GM12874 (cell line): Measurements from ENCODE around the gene SYNPR.

Experiments used
- TF ChIP-seq, protein P1 (sequence below): IDR thresholded peaks from 2 replicates; pipeline ENCODE4 v1.5.1; 2011; ENCODE audit warnings: low read depth, mild to moderate bottlenecking, control low read depth, low read length, moderate library complexity; ENCODE audit not compliant: insufficient read depth

Gene SYNPR

DNA sequence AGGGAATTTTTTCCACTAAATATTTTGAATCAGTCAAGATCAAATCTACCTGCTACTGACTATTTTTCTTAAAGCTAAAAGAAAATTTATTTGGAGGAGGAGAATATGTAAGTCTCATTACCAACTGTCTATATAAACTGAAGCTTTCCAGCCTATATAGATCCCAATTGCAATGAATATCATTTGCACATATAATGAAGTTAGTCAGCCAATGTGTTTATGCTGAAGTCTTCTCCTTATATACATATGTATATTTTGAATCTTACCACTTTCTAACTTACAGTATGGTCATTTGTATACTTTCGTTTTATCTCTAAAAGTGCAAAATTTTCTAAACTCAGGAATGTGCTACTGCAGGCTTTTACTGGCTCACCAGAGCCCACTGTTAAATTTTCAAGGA, 136.5 kb downstream of the SYNPR start:
- TF ChIP-seq, protein P1, sequence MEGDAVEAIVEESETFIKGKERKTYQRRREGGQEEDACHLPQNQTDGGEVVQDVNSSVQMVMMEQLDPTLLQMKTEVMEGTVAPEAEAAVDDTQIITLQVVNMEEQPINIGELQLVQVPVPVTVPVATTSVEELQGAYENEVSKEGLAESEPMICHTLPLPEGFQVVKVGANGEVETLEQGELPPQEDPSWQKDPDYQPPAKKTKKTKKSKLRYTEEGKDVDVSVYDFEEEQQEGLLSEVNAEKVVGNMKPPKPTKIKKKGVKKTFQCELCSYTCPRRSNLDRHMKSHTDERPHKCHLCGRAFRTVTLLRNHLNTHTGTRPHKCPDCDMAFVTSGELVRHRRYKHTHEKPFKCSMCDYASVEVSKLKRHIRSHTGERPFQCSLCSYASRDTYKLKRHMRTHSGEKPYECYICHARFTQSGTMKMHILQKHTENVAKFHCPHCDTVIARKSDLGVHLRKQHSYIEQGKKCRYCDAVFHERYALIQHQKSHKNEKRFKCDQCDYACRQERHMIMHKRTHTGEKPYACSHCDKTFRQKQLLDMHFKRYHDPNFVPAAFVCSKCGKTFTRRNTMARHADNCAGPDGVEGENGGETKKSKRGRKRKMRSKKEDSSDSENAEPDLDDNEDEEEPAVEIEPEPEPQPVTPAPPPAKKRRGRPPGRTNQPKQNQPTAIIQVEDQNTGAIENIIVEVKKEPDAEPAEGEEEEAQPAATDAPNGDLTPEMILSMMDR, result no peak

DNA sequence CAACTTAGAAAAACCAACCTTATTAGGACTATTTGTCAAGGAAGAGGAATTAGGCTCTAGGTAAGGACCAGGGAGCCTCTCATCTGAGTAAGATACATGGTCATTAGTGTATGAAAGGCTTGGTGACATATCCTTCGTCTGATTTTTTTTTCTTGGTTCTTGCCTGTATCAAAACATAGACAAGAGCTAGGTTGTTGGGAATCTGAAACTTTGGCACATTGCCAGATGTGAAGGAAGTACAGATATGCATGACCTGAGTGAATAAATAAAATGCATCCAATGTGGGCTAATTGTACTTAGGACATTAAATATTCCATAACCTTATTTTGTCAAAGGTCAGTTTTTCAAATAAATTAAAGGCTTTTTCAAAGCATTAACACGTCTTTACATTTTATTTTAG, 151.8 kb downstream of the SYNPR start:
- TF ChIP-seq, protein P1, result no peak

DNA sequence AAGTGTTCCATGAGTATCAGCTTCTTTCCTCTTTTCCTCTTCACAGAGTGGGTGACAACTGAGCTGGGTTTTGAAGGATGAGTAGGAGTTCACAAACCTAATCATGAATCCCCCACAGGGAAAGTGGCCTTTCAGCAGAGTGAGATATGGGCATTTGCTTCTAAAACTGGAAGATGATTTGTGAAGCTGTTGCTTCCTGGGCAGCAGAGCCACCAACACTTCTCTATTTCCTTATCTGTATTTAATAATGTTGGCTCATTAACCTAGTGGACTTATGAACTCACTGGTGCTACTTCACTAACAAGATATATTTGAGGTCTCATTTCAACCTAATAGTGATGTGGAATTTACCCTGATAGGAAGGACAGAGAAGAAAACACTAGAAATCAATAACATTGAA, 152.8 kb downstream of the SYNPR start:
- TF ChIP-seq, protein P1, result no peak

DNA sequence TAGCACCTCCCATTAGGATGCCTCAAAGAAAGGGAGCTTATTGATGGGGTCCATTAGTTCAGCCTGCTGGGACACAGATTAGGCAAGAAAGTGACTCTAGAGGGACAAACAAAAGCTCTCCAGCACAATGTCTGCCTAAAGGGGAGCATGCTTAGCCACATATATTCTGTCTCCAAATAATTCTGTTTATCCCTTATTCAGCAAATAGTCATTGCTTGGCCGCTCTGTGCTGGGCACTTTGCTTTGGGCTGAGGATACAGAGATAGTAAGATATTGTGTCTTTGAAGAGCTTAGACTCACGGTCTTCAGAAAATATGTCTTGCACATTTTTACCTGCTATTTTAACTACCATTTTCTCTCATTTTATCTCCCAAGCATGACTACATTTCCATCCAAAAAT, 159.8 kb downstream of the SYNPR start:
- TF ChIP-seq, protein P1, result no peak

DNA sequence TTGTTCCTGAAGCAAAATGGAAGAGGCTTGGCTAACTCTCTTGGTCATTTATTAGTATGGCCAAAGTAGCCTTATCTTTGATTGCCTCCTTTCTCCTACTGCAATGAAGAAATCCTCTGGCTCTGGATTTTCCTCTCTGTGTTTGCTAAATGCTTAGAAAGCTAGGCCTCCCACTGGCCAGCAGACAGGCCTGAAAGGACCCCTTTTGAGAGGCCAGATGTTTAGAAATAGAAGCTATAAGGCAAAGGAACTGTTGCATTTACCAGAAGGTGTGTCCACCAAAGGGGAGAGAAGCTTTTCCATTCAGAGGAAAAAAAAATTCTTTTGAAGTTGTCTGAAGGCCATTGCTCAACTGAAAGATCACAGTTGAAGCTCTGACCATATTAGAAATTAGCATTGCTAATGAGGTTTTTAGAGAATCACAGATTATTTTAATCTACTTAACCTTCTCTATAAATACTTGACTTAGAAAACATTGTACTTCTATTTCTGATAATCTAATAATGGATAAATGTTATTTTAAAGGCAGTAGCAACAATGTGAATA, 160.8 kb downstream of the SYNPR start:
- TF ChIP-seq, protein P1, result no peak

DNA sequence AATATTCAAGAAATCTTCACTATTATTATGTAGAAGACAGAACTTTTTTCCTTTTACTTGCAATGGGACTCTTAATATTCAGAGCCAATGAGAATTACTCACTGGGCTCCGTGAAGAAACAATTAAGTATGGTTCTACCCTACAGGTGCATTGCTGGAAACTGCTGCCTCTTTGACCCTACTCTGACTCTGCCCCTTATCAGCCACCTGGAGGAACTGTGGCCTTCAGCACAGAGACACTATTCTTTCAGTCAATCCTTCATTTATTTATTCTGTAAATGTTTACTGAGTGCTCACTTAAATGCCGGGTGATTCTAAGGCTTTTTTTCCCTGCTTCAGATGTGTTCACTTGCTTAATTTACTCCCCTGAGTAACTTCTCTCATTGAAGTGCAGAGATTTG, 163.2 kb downstream of the SYNPR start:
- TF ChIP-seq, protein P1, result no peak

DNA sequence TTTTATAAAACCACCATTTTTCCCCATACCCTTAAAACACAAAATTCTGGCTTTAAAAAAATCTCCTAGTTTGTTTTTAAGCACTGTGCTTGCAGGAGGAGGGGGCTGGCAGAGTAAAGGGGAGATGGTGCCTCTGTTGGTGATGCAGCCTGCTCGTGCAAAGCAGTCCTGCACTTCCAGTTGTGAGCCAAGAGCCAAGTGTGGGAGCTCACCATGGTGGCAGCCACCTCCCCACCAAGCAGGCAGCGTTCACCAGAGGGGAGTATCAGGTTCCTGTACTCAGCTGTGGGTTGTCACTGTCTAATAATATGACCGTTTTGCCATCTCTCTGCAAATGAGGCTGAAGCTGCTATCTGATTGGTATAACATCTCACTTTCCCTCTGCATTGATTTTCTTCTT, 164.8 kb downstream of the SYNPR start:
- TF ChIP-seq, protein P1, result no peak

DNA sequence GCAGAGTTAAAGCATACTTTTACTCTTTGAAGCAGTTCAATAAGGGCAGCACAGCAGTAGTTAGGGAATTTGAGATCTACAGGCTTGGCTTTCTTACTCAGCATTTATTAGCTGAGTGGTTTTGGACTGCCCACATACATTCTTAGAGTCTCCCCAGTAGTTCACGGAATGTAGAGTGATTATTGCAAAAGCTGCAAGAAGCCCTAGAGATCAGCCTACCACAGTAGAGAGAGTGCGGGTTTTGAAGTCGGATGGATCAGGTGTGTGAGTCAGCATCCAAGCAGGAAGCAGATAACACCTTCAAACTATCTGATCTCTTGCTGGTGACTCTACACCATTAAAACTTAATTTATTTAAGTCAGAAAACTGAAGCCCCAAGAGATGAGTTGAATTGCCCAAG, 171.9 kb downstream of the SYNPR start:
- TF ChIP-seq, protein P1, result no peak
